Measurements from ENCODE around the gene MEF2B.
"Not testable (repeated sequence)": the region's sequence is repeated elsewhere in the genome, so short reads cannot be mapped to it uniquely, and the experiment has no call there.

Gene MEF2B

GRCh38 chr19:19106056-19106551 is 64.0 kb downstream of the MEF2B start:
- DNase-seq (ENCODE audit: low read depth): no peak
- no peak overlapping the region for H3K4me3 ChIP-seq (ENCODE audit: low read depth, low read length)

GRCh38 chr19:19105365-19106055 is 64.6 kb downstream of the MEF2B start:
- no peak for DNase-seq (ENCODE audit: low read depth)
- H3K4me3 ChIP-seq (ENCODE audit: low read depth, low read length): peak overlapping the region; percentile 39
- TF ChIP-seq CTCF (IDR thresholded peaks at IDR 0.05; ENCODE audit: low read depth, low read length, missing control alignments): no peak

More at GRCh38 chr19:19106056-19106551, 64.0 kb downstream of the MEF2B start:
- no peak for TF ChIP-seq CTCF (IDR thresholded peaks at IDR 0.05; ENCODE audit: low read depth, low read length, missing control alignments)

GRCh38 chr19:19103167-19103566 is 66.9 kb downstream of the MEF2B start:
- no peak overlapping the region for H3K4me3 ChIP-seq (ENCODE audit: low read depth, low read length)
- DNase-seq (ENCODE audit: low read depth): no peak
- no peak for TF ChIP-seq CTCF (IDR thresholded peaks at IDR 0.05; ENCODE audit: low read depth, low read length, missing control alignments)

- not testable (repeated sequence) for H3K4me3 ChIP-seq (ENCODE audit: low read depth, low read length); DNase-seq (ENCODE audit: low read depth)
Measured at GRCh38 chr19:19102566-19102965, 67.5 kb downstream of the MEF2B start.

- no peak for TF ChIP-seq CTCF (IDR thresholded peaks at IDR 0.05; ENCODE audit: low read depth, low read length, missing control alignments)
- no peak for DNase-seq (ENCODE audit: low read depth)
- no peak overlapping the region for H3K4me3 ChIP-seq (ENCODE audit: low read depth, low read length)
Measured at GRCh38 chr19:19101540-19101939, 68.5 kb downstream of the MEF2B start.

- DNase-seq (ENCODE audit: low read depth): no peak
- no peak overlapping the region for H3K4me3 ChIP-seq (ENCODE audit: low read depth, low read length)
- no peak for TF ChIP-seq CTCF (IDR thresholded peaks at IDR 0.05; ENCODE audit: low read depth, low read length, missing control alignments)
Measured at GRCh38 chr19:19098703-19099632, 71.1 kb downstream of the MEF2B start.

GRCh38 chr19:19098084-19098702 is 71.9 kb downstream of the MEF2B start:
- TF ChIP-seq CTCF (IDR thresholded peaks at IDR 0.05; ENCODE audit: low read depth, low read length, missing control alignments): no peak
- H3K4me3 ChIP-seq (ENCODE audit: low read depth, low read length): no peak overlapping the region
- DNase-seq (ENCODE audit: low read depth): no peak
